Nephron progenitor cell (in vitro differentiated cells): ENCODE results near the gene C9.
"Not testable (repeated sequence)": the region's sequence is repeated elsewhere in the genome, so short reads cannot be mapped to it uniquely, and the experiment has no call there.

Source experiments
- DNase-seq: peaks from one replicate; pipeline ENCODE4 v3.0.0; 2021
- H3K27ac Mint-ChIP-seq: 2 replicates; pipeline ENCODE4 v1.8.0; 2021; ENCODE audit warnings: mild to moderate bottlenecking, moderate library complexity, mixed read lengths
- H3K27me3 Mint-ChIP-seq: 2 replicates; pipeline ENCODE4 v1.8.0; 2021; ENCODE audit warnings: mild to moderate bottlenecking, low read depth, mixed read lengths; ENCODE audit not compliant: poor library complexity
- H3K36me3 Mint-ChIP-seq: 2 replicates; pipeline ENCODE4 v1.8.0; 2021; ENCODE audit warnings: low read depth, mixed read lengths
- H3K4me1 Mint-ChIP-seq: 2 replicates; pipeline ENCODE4 v1.8.0; 2021; ENCODE audit warnings: mixed read lengths
- H3K4me3 Mint-ChIP-seq: 2 replicates; pipeline ENCODE4 v1.8.0; 2021; ENCODE audit warnings: mild to moderate bottlenecking, moderate library complexity, mixed read lengths
- H3K9me3 Mint-ChIP-seq: 2 replicates; pipeline ENCODE4 v1.8.0; 2021; ENCODE audit warnings: mild to moderate bottlenecking, moderate library complexity, mixed read lengths
- TF ChIP-seq, protein P1 (sequence below): fragments of 200-600 bp; sonication (generic); IDR thresholded peaks from 2 replicates; pipeline ENCODE4 v1.5.0; 2021; ENCODE audit warnings: antibody characterized with exemption

C9 gene

DNA sequence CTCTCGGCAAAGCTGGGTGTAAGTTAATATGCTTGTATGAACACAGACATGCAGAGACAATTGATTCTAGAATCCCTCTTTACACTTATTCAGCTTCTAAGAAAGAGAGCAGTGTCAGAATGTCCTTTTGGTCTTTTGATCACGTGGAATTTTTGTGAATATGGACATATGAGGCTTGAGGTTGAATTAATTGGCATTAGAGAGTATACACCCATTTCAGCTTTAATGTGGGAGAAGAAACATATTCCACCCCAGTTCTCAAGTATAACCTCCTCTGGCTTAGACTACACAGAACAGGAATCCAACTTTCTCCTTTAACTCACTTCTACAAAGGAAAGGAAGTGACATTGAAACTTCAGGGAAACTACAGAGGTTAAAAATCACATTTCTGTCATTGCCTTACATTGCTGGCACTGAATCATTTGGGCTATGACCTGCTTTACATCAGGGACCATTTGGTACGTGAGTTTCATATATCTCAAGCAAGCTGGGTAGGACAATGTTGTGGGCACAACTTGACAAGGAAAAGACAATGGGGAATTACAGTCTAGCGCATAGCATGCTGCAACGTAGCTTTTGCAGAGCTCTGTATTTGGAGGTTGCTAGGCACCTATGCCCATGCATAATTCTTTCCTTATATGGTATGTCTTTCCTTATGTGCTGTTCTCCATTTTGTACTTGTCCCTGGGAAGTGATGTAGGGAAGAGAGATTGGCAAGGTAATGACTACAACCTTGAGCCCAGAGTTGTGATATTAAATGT is 41.0 kb upstream of the C9 start:
- no peak overlapping the region for H3K27ac Mint-ChIP-seq
- DNase-seq: no peak
- peaks cover 10% of the 10 kb centered on the region for H3K4me1 Mint-ChIP-seq
- TF ChIP-seq, protein P1, sequence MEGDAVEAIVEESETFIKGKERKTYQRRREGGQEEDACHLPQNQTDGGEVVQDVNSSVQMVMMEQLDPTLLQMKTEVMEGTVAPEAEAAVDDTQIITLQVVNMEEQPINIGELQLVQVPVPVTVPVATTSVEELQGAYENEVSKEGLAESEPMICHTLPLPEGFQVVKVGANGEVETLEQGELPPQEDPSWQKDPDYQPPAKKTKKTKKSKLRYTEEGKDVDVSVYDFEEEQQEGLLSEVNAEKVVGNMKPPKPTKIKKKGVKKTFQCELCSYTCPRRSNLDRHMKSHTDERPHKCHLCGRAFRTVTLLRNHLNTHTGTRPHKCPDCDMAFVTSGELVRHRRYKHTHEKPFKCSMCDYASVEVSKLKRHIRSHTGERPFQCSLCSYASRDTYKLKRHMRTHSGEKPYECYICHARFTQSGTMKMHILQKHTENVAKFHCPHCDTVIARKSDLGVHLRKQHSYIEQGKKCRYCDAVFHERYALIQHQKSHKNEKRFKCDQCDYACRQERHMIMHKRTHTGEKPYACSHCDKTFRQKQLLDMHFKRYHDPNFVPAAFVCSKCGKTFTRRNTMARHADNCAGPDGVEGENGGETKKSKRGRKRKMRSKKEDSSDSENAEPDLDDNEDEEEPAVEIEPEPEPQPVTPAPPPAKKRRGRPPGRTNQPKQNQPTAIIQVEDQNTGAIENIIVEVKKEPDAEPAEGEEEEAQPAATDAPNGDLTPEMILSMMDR: no peak
- peaks cover 3% of the 10 kb centered on the region for H3K27me3 Mint-ChIP-seq
- H3K4me3 Mint-ChIP-seq: no peak overlapping the region
- H3K36me3 Mint-ChIP-seq: peaks cover 7% of the 10 kb centered on the region
- H3K9me3 Mint-ChIP-seq: no peaks in the 10 kb centered on the region

GRCh38 chr5:39403761-39404160 is 39.5 kb upstream of the C9 start:
- not testable (repeated sequence) for H3K27ac Mint-ChIP-seq, H3K27me3 Mint-ChIP-seq, H3K36me3 Mint-ChIP-seq, DNase-seq, H3K4me3 Mint-ChIP-seq, H3K9me3 Mint-ChIP-seq
- H3K4me1 Mint-ChIP-seq: peaks cover 10% of the 10 kb centered on the region

DNA sequence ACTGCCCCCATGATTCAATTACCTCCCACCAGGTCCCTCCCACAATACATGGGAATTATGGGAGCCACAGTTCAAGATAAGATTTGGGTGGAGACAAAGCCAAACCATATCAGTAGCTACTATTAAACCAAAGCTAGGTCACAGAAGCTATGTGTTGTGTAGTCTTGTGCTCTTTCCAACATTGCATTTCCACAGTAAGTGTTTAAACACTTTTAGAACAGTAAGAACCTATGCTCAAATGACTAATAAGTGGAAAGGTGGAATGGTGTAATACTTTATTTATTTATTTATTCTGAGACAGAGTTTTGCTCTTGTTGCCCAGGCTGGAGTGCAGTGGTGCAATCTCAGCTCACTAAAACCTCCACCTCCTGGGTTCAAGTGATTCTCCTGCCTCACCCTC is 37.8 kb upstream of the C9 start:
- not testable (repeated sequence) for H3K27ac Mint-ChIP-seq, H3K4me3 Mint-ChIP-seq, H3K27me3 Mint-ChIP-seq, H3K9me3 Mint-ChIP-seq, DNase-seq, H3K36me3 Mint-ChIP-seq
- peaks cover 10% of the 10 kb centered on the region for H3K4me1 Mint-ChIP-seq

DNA sequence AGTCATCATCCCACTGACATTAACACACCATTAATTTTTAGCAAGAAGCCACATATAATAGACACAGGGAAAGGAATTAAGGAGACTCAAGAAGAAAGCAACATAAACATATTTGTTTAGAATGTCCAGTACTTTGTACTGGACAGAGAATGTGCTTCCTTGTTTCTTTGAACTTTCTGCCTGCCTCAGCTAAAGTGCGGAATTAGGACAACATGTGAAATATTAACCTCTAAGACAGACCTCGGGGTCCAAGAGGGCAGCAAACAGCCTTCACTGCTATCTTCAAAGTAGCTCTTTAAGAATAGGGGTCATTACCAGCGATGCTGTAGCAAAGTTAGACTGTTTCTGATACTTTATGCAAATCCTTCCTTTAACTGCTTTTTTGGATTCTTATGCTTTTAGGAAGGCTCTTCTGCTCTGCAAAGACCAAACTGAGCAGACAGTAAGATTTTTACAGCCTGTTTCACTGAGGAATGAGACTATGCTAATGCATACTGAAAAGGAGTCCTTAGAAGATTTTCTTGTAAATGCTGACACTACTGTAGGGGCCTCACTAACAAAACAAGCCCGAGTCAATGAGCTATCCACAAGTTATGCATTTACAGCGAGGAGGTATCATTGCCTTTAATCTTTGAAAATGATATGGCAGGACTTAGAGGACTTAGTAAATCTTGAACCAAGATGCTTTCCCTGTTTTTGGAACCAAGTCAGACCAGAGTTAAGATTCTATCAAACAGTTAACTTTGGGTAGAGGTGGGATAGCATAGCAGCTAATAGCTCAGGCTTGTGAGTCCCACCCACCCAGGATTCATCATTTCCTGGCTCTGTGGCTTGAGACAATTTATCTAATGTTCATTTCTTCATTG is 36.7 kb upstream of the C9 start:
- Mint-ChIP-seq H3K4me3 (no peak overlapping the region), H3K27ac (peak overlapping the region; percentile 68), H3K36me3 (peaks cover 12% of the 10 kb centered on the region), H3K9me3 (no peaks in the 10 kb centered on the region), H3K4me1 (peaks cover 10% of the 10 kb centered on the region), H3K27me3 (no peaks in the 10 kb centered on the region)
- DNase-seq: no peak
- TF ChIP-seq, protein P1: no peak

- H3K27ac Mint-ChIP-seq: no peak overlapping the region
- peaks cover 12% of the 10 kb centered on the region for H3K36me3 Mint-ChIP-seq
- DNase-seq: no peak
Measured at GRCh38 chr5:39399135-39400036, 35.1 kb upstream of the C9 start.

GRCh38 chr5:39396843-39397242 is 32.5 kb upstream of the C9 start:
- TF ChIP-seq, protein P1: no peak
- Mint-ChIP-seq H3K27ac (no peak overlapping the region), H3K9me3 (no peaks in the 10 kb centered on the region), H3K4me3 (no peak overlapping the region), H3K4me1 (peaks cover 10% of the 10 kb centered on the region), H3K36me3 (peaks cover 15% of the 10 kb centered on the region), H3K27me3 (no peaks in the 10 kb centered on the region)
- no peak for DNase-seq

More at GRCh38 chr5:39399135-39400036, 35.1 kb upstream of the C9 start:
- H3K9me3 Mint-ChIP-seq: no peaks in the 10 kb centered on the region
- H3K4me3 Mint-ChIP-seq: no peak overlapping the region
- peaks cover 10% of the 10 kb centered on the region for H3K4me1 Mint-ChIP-seq
- no peaks in the 10 kb centered on the region for H3K27me3 Mint-ChIP-seq
- TF ChIP-seq, protein P1: no peak
